ENCODE data around the gene NOS3. TPM values are rescaled to one million over a fixed set of nuclear protein-coding genes. Genes with fewer than 3 reads are reported as not detected.

The NOS3 gene
- total and polyA plus RNA-seq, 9 of the 15 experiments (the other 6 are each of a cell fraction or from before 2014, with no cell fraction given), result 1.1 to 121 (median 23.6) TPM

DNA sequence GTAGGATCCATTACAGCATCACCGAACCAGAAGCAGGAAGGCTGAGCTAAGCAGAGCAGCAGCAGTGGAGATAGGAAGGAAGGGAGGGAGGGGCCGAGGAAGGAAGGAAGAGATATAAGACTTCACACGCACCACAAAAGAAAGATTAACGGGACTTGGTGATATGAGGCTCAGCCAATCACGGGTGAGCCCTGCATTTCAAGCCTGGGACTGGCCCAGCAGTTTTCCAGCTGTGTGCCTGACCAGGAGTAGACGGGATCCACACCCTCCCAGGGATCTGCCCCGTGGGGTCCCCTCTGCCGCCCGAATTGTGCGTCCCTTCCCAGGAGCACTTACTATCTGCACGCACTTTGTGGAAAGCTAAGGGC is 17.3 kb downstream of the NOS3 start (continued):
- TF ChIP-seq ELF4 (CRISPR knock-in tag; IDR thresholded peaks at IDR 0.05) (peak; percentile 56; the same call in 1 of the 2 replicates), GTF2A2 (tag; IDR thresholded peaks at IDR 0.05) (no peak), ZNF384 (IDR thresholded peaks at IDR 0.05; ENCODE audit: low read depth, low read length) (no peak), HDAC6 (IDR thresholded peaks at IDR 0.05; ENCODE audit: low read depth, low read length) (no peak), OTX1 (CRISPR knock-in tag; IDR thresholded peaks at IDR 0.05) (0 out of 2 replicates have a peak, but pooled peaks have one; percentile 3), HLTF (IDR thresholded peaks at IDR 0.05) (no peak), COPS2 (conservative IDR thresholded peaks at IDR 0.05) (no peak), HOXB6 (CRISPR knock-in tag; IDR thresholded peaks at IDR 0.05; ENCODE audit: borderline replicate concordance) (no peak), SMARCE1 (IDR thresholded peaks at IDR 0.05) (peak; percentile 79; the same call in 1 of the 2 replicates), SRSF7 (optimal IDR thresholded peaks at IDR 0.05; ENCODE audit: low read depth, low read length) (no peak), MBD2 (IDR thresholded peaks at IDR 0.05; ENCODE audit: borderline replicate concordance, low read depth) (no peak), EP300 (IDR thresholded peaks at IDR 0.05; ENCODE audit: low read length) (peak; percentile 83), ZNF695 (CRISPR knock-in tag; IDR thresholded peaks at IDR 0.05) (peak; percentile 77; the same call in 1 of the 2 replicates), DPF2 (IDR thresholded peaks at IDR 0.05) (peak; percentile 92; the same call in 1 of the 2 replicates), NR2C2 (CRISPR knock-in tag; IDR thresholded peaks at IDR 0.05) (no peak), NR2C2 (tag; IDR thresholded peaks at IDR 0.05) (no peak; the same call in 1 of the 2 replicates), PHF21A (IDR thresholded peaks at IDR 0.05; ENCODE audit: borderline replicate concordance, low read depth) (no peak), ZNF584 (CRISPR knock-in tag; IDR thresholded peaks at IDR 0.05; ENCODE audit: low read depth) (peak; percentile 73; the same call in 1 of the 2 replicates), MAFF (IDR thresholded peaks at IDR 0.05; ENCODE audit: low read length) (peak; percentile 54; the same call in 1 of the 2 replicates), CREB1 (IDR thresholded peaks at IDR 0.05) (peak; percentile 44; the same call in 1 of the 2 replicates), CREB1 (CRISPR knock-in tag; IDR thresholded peaks at IDR 0.05) (no peak), MTA3 (IDR thresholded peaks at IDR 0.05; ENCODE audit: borderline replicate concordance) (no peak), ZNF12 (CRISPR knock-in tag; IDR thresholded peaks at IDR 0.05) (no peak), MIER1 (IDR thresholded peaks at IDR 0.05; ENCODE audit: low read depth) (no peak), CSDE1 (IDR thresholded peaks at IDR 0.05) (no peak)
- TF ChIP-seq, protein P1, sequence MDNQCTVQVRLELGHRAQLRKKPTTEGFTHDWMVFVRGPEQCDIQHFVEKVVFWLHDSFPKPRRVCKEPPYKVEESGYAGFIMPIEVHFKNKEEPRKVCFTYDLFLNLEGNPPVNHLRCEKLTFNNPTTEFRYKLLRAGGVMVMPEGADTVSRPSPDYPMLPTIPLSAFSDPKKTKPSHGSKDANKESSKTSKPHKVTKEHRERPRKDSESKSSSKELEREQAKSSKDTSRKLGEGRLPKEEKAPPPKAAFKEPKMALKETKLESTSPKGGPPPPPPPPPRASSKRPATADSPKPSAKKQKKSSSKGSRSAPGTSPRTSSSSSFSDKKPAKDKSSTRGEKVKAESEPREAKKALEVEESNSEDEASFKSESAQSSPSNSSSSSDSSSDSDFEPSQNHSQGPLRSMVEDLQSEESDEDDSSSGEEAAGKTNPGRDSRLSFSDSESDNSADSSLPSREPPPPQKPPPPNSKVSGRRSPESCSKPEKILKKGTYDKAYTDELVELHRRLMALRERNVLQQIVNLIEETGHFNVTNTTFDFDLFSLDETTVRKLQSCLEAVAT (IDR thresholded peaks at IDR 0.05), result no peak
- TF ChIP-seq, protein P2, sequence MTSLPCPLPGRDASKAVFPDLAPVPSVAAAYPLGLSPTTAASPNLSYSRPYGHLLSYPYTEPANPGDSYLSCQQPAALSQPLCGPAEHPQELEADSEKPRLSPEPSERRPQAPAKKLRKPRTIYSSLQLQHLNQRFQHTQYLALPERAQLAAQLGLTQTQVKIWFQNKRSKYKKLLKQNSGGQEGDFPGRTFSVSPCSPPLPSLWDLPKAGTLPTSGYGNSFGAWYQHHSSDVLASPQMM (CRISPR knock-in tag; IDR thresholded peaks at IDR 0.05), result no peak
- TF ChIP-seq, protein P3, sequence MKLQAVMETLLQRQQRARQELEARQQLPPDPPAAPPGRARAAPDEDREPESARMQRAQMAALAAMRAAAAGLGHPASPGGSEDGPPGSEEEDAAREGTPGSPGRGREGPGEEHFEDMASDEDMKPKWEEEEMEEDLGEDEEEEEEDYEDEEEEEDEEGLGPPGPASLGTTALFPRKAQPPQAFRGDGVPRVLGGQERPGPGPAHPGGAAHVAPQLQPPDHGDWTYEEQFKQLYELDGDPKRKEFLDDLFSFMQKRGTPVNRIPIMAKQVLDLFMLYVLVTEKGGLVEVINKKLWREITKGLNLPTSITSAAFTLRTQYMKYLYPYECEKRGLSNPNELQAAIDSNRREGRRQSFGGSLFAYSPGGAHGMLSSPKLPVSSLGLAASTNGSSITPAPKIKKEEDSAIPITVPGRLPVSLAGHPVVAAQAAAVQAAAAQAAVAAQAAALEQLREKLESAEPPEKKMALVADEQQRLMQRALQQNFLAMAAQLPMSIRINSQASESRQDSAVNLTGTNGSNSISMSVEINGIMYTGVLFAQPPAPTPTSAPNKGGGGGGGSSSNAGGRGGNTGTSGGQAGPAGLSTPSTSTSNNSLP (IDR thresholded peaks at IDR 0.05; ENCODE audit: borderline replicate concordance, low read depth, low read length), result peak; percentile 79
- TF ChIP-seq, protein P4, sequence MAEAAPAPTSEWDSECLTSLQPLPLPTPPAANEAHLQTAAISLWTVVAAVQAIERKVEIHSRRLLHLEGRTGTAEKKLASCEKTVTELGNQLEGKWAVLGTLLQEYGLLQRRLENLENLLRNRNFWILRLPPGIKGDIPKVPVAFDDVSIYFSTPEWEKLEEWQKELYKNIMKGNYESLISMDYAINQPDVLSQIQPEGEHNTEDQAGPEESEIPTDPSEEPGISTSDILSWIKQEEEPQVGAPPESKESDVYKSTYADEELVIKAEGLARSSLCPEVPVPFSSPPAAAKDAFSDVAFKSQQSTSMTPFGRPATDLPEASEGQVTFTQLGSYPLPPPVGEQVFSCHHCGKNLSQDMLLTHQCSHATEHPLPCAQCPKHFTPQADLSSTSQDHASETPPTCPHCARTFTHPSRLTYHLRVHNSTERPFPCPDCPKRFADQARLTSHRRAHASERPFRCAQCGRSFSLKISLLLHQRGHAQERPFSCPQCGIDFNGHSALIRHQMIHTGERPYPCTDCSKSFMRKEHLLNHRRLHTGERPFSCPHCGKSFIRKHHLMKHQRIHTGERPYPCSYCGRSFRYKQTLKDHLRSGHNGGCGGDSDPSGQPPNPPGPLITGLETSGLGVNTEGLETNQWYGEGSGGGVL (CRISPR knock-in tag; IDR thresholded peaks at IDR 0.05), result no peak

Measured in K562 (cell line).